CD8-positive, alpha-beta memory T cell (primary cell): ENCODE measurements around the gene KCTD2. TPM values are rescaled to one million over a fixed set of nuclear protein-coding genes. Genes with fewer than 3 reads are reported as not detected.
"Not testable (repeated sequence)": the region's sequence is repeated elsewhere in the genome, so short reads cannot be mapped to it uniquely, and the experiment has no call there.

Source experiments
- CTCF ChIA-PET: fragments of 350-600 bp; sonication (Branson Sonifier 250); formaldehyde crosslinking; loops from one replicate; lab custom pipeline; 2021; ENCODE audit warnings: antibody characterized with exemption; lab: Charles Lee
- POLR2A ChIA-PET: fragments of 350-600 bp; sonication (Branson Sonifier 250); formaldehyde crosslinking; loops from one replicate; lab custom pipeline; 2021; ENCODE audit warnings: antibody characterized with exemption; lab: Charles Lee
- DNase-seq, 5 donors: peaks; one replicate each; pipeline versions ENCODE4 v3.0.0 to v3.0.0-alpha.2; 2020 to 2022; ENCODE audit warnings: mixed read lengths in 1 of 5
- H3K27ac ChIP-seq: one replicate; pipeline ENCODE4 v1.7.0; 2013; ENCODE audit warnings: low read depth, mild to moderate bottlenecking, low read length, moderate library complexity
- H3K27me3 ChIP-seq: 2 replicates; pipeline ENCODE4 v1.7.0; 2013; ENCODE audit warnings: low read length, mild to moderate bottlenecking; ENCODE audit not compliant: insufficient read depth, poor library complexity, severe bottlenecking
- H3K36me3 ChIP-seq: 2 replicates; pipeline ENCODE4 v1.7.0; 2013; ENCODE audit warnings: mild to moderate bottlenecking, low read length, moderate library complexity; ENCODE audit not compliant: insufficient read depth
- H3K4me1 ChIP-seq: 2 replicates; pipeline ENCODE4 v1.7.0; 2013; ENCODE audit warnings: mild to moderate bottlenecking, low read length, moderate library complexity; ENCODE audit not compliant: insufficient read depth
- H3K4me3 ChIP-seq: 2 replicates; pipeline ENCODE4 v1.7.0; 2013; ENCODE audit warnings: mild to moderate bottlenecking, low read length
- H3K9me3 ChIP-seq: 2 replicates; pipeline ENCODE4 v1.7.0; 2013; ENCODE audit warnings: mild to moderate bottlenecking, low read length
- H3K27ac Mint-ChIP-seq, 8 donors: one replicate each; pipeline ENCODE4 v1.8.0; 2020 to 2021; ENCODE audit warnings: mixed read lengths in 8 of 8, mild to moderate bottlenecking in 6 of 8, inconsistent platforms in 3 of 8, moderate library complexity in 3 of 8
- H3K27me3 Mint-ChIP-seq, 2 donors: one replicate each; pipeline ENCODE4 v1.8.0; 2020 to 2021; ENCODE audit warnings: mixed read lengths in 2 of 2, mild to moderate bottlenecking in 1 of 2, moderate library complexity in 1 of 2
- H3K36me3 Mint-ChIP-seq, 3 donors: one replicate each; pipeline ENCODE4 v1.8.0; 2020 to 2021; ENCODE audit warnings: mixed read lengths in 3 of 3, inconsistent platforms in 1 of 3, mild to moderate bottlenecking in 1 of 3
- H3K4me1 Mint-ChIP-seq, 3 donors: one replicate each; pipeline ENCODE4 v1.8.0; 2020 to 2021; ENCODE audit warnings: mixed read lengths in 3 of 3, inconsistent platforms in 1 of 3, mild to moderate bottlenecking in 1 of 3
- H3K4me3 Mint-ChIP-seq, 7 donors: one replicate each; pipeline ENCODE4 v1.8.0; 2020 to 2021; ENCODE audit warnings: mixed read lengths in 7 of 7, mild to moderate bottlenecking in 6 of 7, moderate library complexity in 4 of 7, inconsistent platforms in 2 of 7
- H3K9me3 Mint-ChIP-seq, 5 donors: one replicate each; pipeline ENCODE4 v1.8.0; 2020 to 2022; ENCODE audit warnings: mixed read lengths in 5 of 5, mild to moderate bottlenecking in 3 of 5, moderate library complexity in 2 of 5, inconsistent platforms in 1 of 5
- polyA plus RNA-seq: library from polyadenylated mRNA; unstranded; fragments of 300-500 nt; fragmentation: Illumina TruSeq; gene quantifications from one replicate; pipeline ENCODE4 v1.2.3, GENCODE V29; 2021
- total RNA-seq, 2 experiments: library from RNA; stranded (reverse); gene quantifications; one replicate each; pipeline ENCODE4 v1.2.3, GENCODE V29; 2021

KCTD2 gene
- total and polyA plus RNA-seq, 3 experiments from 2014 or later = 8.0 to 23.8 (median 22.2) TPM

- CTCF ChIA-PET = interaction anchor here (1.6 kb wide), 1 partner anchor 106 kb away, joined by 3 read pairs; no protein-coding TSS in a partner anchor
Measured at GRCh38 chr17:75064460-75064859, 17.4 kb downstream of the KCTD2 start.

GRCh38 chr17:75064867-75065561, 18.0 kb downstream of the KCTD2 start:
- H3K4me1 Mint-ChIP-seq = peaks cover 12 to 16% (median 12%) of the 10 kb centered on the region in 3 donors
- peaks cover 9% of the 10 kb centered on the region for H3K4me1 ChIP-seq
- DNase-seq = no peak
- no peak overlapping the region for H3K27ac ChIP-seq
- no peaks in the 10 kb centered on the region for H3K27me3 ChIP-seq
- ChIA-PET CTCF (no interaction called here), POLR2A (no interaction called here)
- peaks cover 31% of the 10 kb centered on the region for H3K36me3 ChIP-seq
- peaks cover 0 to 48% (median 14%) of the 10 kb centered on the region in 3 donors for H3K36me3 Mint-ChIP-seq
- H3K4me3 Mint-ChIP-seq = no peak overlapping the region
- no peaks in the 10 kb centered on the region for H3K9me3 ChIP-seq
- H3K9me3 Mint-ChIP-seq = no peaks in the 10 kb centered on the region
- H3K4me3 ChIP-seq = no peak overlapping the region
- no peak overlapping the region for H3K27ac Mint-ChIP-seq
- no peaks in the 10 kb centered on the region for H3K27me3 Mint-ChIP-seq

More at GRCh38 chr17:75064460-75064859, 17.4 kb downstream of the KCTD2 start:
- Mint-ChIP-seq H3K9me3 (no peaks in the 10 kb centered on the region), H3K27me3 (no peaks in the 10 kb centered on the region), H3K27ac (peak overlapping the region in 1 of 8 donors; percentile 65), H3K36me3 (peaks cover 0 to 54% (median 20%) of the 10 kb centered on the region in 3 donors), H3K4me1 (peaks cover 12 to 16% (median 12%) of the 10 kb centered on the region in 3 donors), H3K4me3 (no peak overlapping the region)
- Histone ChIP-seq H3K36me3 (peaks cover 37% of the 10 kb centered on the region), H3K27me3 (no peaks in the 10 kb centered on the region), H3K4me3 (no peak overlapping the region), H3K4me1 (peaks cover 13% of the 10 kb centered on the region), H3K9me3 (no peaks in the 10 kb centered on the region), H3K27ac (no peak overlapping the region)
- no peak for DNase-seq
- POLR2A ChIA-PET = no interaction called here

GRCh38 chr17:75065562-75066151, 18.6 kb downstream of the KCTD2 start:
- CTCF ChIA-PET = no interaction called here
- no peaks in the 10 kb centered on the region for H3K9me3 Mint-ChIP-seq
- no peaks in the 10 kb centered on the region for H3K9me3 ChIP-seq
- peaks cover 0 to 44% (median 12%) of the 10 kb centered on the region in 3 donors for H3K36me3 Mint-ChIP-seq
- H3K4me1 ChIP-seq = peaks cover 9% of the 10 kb centered on the region
- POLR2A ChIA-PET = no interaction called here
- H3K36me3 ChIP-seq = peaks cover 28% of the 10 kb centered on the region
- H3K27ac Mint-ChIP-seq = peak overlapping the region in 2 of 8 donors; percentile 54 to 58
- H3K4me1 Mint-ChIP-seq = peaks cover 12 to 16% (median 12%) of the 10 kb centered on the region in 3 donors
- DNase-seq = no peak
- no peak overlapping the region for H3K27ac ChIP-seq
- H3K27me3 Mint-ChIP-seq = no peaks in the 10 kb centered on the region
- no peak overlapping the region for H3K4me3 Mint-ChIP-seq
- no peaks in the 10 kb centered on the region for H3K27me3 ChIP-seq
- H3K4me3 ChIP-seq = no peak overlapping the region

- POLR2A ChIA-PET = no interaction called here
- H3K36me3 Mint-ChIP-seq = peaks cover 0 to 22% (median 9%) of the 10 kb centered on the region in 3 donors
- peak overlapping the region in 2 of 7 donors; percentile 19 to 33 for H3K4me3 Mint-ChIP-seq
- Histone ChIP-seq H3K4me3 (peak overlapping the region; percentile 34), H3K4me1 (peaks cover 9% of the 10 kb centered on the region), H3K9me3 (no peaks in the 10 kb centered on the region), H3K27me3 (no peaks in the 10 kb centered on the region), H3K36me3 (peaks cover 22% of the 10 kb centered on the region), H3K27ac (no peak overlapping the region)
- no peaks in the 10 kb centered on the region for H3K27me3 Mint-ChIP-seq
- peak in 1 of 5 donors; percentile 28 for DNase-seq
- peak overlapping the region in 4 of 8 donors; percentile 52 to 75 (median 60) for H3K27ac Mint-ChIP-seq
- no peaks in the 10 kb centered on the region for H3K9me3 Mint-ChIP-seq
- H3K4me1 Mint-ChIP-seq = peaks cover 12 to 16% (median 12%) of the 10 kb centered on the region in 3 donors
- CTCF ChIA-PET = interaction anchor here (0.9 to 2.1 kb wide), 4 partner anchors 8 to 55 kb away, joined by 3 to 8 read pairs (median 4); partner anchors contain the start of genes MRPL58 and SLC16A5
Measured at GRCh38 chr17:75067856-75068255, 20.8 kb downstream of the KCTD2 start.

DNA sequence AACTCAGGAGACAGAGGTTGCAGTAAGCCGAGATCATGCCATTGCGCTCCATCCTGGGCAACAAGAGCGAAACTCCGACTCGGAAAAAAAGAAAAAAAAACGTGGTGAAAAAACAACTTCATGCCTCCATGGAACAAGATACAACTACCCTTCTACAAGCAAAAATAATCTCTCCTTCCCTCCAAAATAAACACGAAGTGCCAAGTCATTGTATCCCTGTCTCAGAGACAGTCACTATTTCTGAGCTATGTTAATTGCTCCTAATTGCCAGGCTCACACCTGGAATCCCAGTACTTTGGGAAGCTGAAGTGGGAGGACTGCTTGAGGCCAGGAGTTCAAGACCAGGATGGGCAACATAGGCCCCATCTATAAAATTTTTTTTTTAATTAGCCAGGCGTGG, 21.7 kb downstream of the KCTD2 start:
- CTCF ChIA-PET = interaction anchor here (1.2 to 2.1 kb wide), 3 partner anchors 9 to 46 kb away, joined by 3 to 8 read pairs (median 7); partner anchors contain the start of gene SLC16A5
- Mint-ChIP-seq H3K9me3 (no peaks in the 10 kb centered on the region), H3K36me3 (peaks cover 0 to 13% (median 9%) of the 10 kb centered on the region in 3 donors), H3K4me3 (peak overlapping the region in 1 of 7 donors; percentile 37), H3K27ac (peak overlapping the region in 3 of 8 donors; percentile 8 to 70 (median 45)), H3K4me1 (peaks cover 12 to 16% (median 12%) of the 10 kb centered on the region in 3 donors), H3K27me3 (no peaks in the 10 kb centered on the region)
- Histone ChIP-seq H3K4me3 (no peak overlapping the region), H3K27ac (no peak overlapping the region), H3K27me3 (no peaks in the 10 kb centered on the region), H3K4me1 (peaks cover 9% of the 10 kb centered on the region), H3K36me3 (peaks cover 13% of the 10 kb centered on the region), H3K9me3 (no peaks in the 10 kb centered on the region)
- DNase-seq = no peak
- POLR2A ChIA-PET = no interaction called here

DNA sequence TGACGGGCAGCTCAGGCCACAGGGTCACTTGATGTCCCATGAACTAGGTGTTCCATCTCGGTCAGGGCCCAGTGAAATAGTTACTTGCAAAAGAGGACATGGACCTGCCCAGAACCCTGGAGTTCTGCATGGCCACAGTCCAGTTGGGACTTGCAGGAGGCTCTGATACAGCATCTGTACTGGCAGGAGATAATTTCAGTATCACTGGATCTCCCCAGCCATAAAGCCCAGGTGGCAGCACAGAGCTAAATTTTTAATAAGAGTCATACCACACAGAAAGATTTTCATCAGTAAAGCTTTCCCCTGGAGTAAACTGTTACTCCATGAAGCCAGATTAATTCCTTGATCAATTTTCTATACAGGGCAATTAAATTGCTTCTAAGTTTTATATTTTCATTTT, 22.8 kb downstream of the KCTD2 start:
- Mint-ChIP-seq H3K36me3 (peaks cover 0 to 3% (median 0%) of the 10 kb centered on the region in 3 donors), H3K27ac (peak overlapping the region in 2 of 8 donors; percentile 15 to 57), H3K27me3 (no peaks in the 10 kb centered on the region), H3K4me1 (peaks cover 12 to 16% (median 12%) of the 10 kb centered on the region in 3 donors), H3K4me3 (no peak overlapping the region), H3K9me3 (no peaks in the 10 kb centered on the region)
- H3K4me3 ChIP-seq = no peak overlapping the region
- ChIA-PET POLR2A (no interaction called here), CTCF (interaction anchor here (0.7 to 2.1 kb wide), 3 partner anchors 10 to 45 kb away, joined by 4 to 8 read pairs (median 7); no protein-coding TSS in a partner anchor)
- peaks cover 2% of the 10 kb centered on the region for H3K36me3 ChIP-seq
- H3K27ac ChIP-seq = no peak overlapping the region
- H3K4me1 ChIP-seq = peaks cover 9% of the 10 kb centered on the region
- no peak for DNase-seq
- no peaks in the 10 kb centered on the region for H3K9me3 ChIP-seq
- H3K27me3 ChIP-seq = no peaks in the 10 kb centered on the region

DNA sequence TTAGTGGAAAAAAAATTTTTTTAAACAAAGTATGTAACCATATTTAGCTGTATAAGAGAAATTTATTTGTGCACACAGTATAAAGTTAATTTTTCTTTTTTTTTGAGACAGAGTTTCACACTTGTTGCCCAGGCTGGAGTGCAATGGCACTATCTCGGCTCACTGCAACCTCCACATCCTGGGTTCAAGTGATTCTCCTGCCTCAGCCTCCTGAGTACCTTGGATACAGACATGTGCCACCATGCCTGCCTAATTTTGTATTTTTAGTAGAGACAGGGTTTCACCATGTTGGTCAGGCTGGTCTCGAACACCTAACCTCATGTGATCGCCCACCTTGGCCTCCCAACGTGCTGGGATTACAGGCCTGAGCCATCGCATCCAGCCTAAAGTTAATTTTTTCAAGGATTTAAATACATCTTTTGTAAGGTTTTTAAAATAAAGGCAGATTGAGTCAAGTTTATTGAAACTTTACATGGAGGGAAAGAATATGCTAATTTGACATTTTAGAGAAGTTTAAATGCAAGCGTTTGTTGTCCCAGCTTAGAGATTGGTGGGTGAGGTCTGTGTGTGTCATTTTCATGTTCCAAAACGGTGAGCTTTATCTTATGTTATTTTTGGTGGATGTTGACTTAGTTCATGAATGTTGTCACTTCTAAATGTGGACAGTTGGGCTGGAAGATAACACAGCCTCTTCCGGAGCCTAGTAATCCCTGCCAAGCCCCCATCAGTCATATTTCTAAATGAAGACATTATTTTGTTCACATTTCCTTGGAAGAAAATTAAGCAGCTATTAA, 24.6 kb downstream of the KCTD2 start:
- ChIA-PET CTCF (interaction anchor here (0.9 to 2.3 kb wide), 3 partner anchors 42 to 57 kb away, joined by 3 to 6 read pairs (median 3); no protein-coding TSS in a partner anchor), POLR2A (interaction anchor here (0.6 kb wide), 1 partner anchor 8 kb away, joined by 4 read pairs; no protein-coding TSS in a partner anchor)
- H3K27ac ChIP-seq = peak overlapping the region; percentile 29
- not testable (repeated sequence) for H3K36me3 Mint-ChIP-seq, H3K9me3 ChIP-seq, H3K36me3 ChIP-seq, H3K27ac Mint-ChIP-seq, H3K27me3 Mint-ChIP-seq, H3K4me3 ChIP-seq, DNase-seq, H3K9me3 Mint-ChIP-seq, H3K27me3 ChIP-seq, H3K4me3 Mint-ChIP-seq, H3K4me1 ChIP-seq
- peaks cover 7 to 11% (median 8%) of the 10 kb centered on the region in 3 donors for H3K4me1 Mint-ChIP-seq
